HepG2 (cell line): ENCODE data around the gene DHX16. TPM values are rescaled to one million over a fixed set of nuclear protein-coding genes. Genes with fewer than 3 reads are reported as not detected.

Experiments
- BRCA1 ChIP-seq: sonication (generic); formaldehyde crosslinking; IDR thresholded peaks from 2 replicates; pipeline ENCODE4 v1.4.0; 2020; ENCODE audit warnings: missing genetic modification reagents
- CENPT ChIP-seq: sonication (generic); formaldehyde crosslinking; IDR thresholded peaks from 2 replicates; pipeline ENCODE4 v1.8.0; 2022; ENCODE audit warnings: low read depth, mild to moderate bottlenecking, moderate library complexity, missing genetic modification reagents
- CERS6 ChIP-seq: sonication (generic); formaldehyde crosslinking; IDR thresholded peaks from 2 replicates; pipeline ENCODE4 v1.5.0; 2020; ENCODE audit warnings: missing genetic modification reagents
- GABPB1 ChIP-seq: IDR thresholded peaks from 2 replicates; pipeline ENCODE4 v1.6.1; 2016; ENCODE audit warnings: mild to moderate bottlenecking, missing genetic modification reagents, moderate library complexity, missing compliant biosample characterization
- KLF6 ChIP-seq: IDR thresholded peaks from 2 replicates; pipeline ENCODE4 v1.8.0; 2016; ENCODE audit warnings: missing biosample characterization, missing genetic modification reagents
- NFIB ChIP-seq: sonication (generic); formaldehyde crosslinking; IDR thresholded peaks from 2 replicates; pipeline ENCODE4 v1.9.0; 2021; ENCODE audit warnings: missing genetic modification reagents, mild to moderate bottlenecking, borderline replicate concordance
- RERE ChIP-seq: IDR thresholded peaks from 2 replicates; pipeline ENCODE4 v1.6.1; 2016; ENCODE audit warnings: low read depth, missing genetic modification reagents, missing compliant biosample characterization
- SNAPC4 ChIP-seq: sonication (generic); formaldehyde crosslinking; IDR thresholded peaks from 2 replicates; pipeline ENCODE4 v1.4.0; 2020; ENCODE audit warnings: mild to moderate bottlenecking, missing genetic modification reagents
- SRSF1 ChIP-seq: fragments of 200-400 bp; formaldehyde crosslinking; optimal IDR thresholded peaks from 2 replicates; pipeline ENCODE3; 2017; ENCODE audit warnings: mild to moderate bottlenecking, low read depth, low read length, moderate library complexity
- SRSF4 ChIP-seq: fragments of 200-400 bp; formaldehyde crosslinking; IDR thresholded peaks from one replicate; pipeline ENCODE4 v1.6.1; 2018; ENCODE audit warnings: mild to moderate bottlenecking, low read depth, low read length, moderate library complexity; ENCODE audit not compliant: poor library complexity, severe bottlenecking
- ZNF276 ChIP-seq: sonication (generic); formaldehyde crosslinking; IDR thresholded peaks from 2 replicates; pipeline ENCODE4 v1.4.0; 2020; ENCODE audit warnings: mild to moderate bottlenecking, low read depth, missing genetic modification reagents
- ZNF710 ChIP-seq: sonication (generic); formaldehyde crosslinking; IDR thresholded peaks from 2 replicates; pipeline ENCODE4 v1.5.0; 2020; ENCODE audit warnings: mild to moderate bottlenecking, missing genetic modification reagents, borderline replicate concordance
- polyA plus RNA-seq, 8 experiments: library from polyadenylated mRNA; depleted of rRNA in 3 of 8; stranded (reverse) in 7 of 8; unstranded in 1 of 8; fragments of >200 nt; fragmentation: Illumina TruSeq in 4 of 8; extraction: Trizol in 4 of 8; gene quantifications; 2 replicates each; pipeline versions ENCODE4 v1.2.1 to v1.2.3, GENCODE V29; 2011 to 2016; ENCODE audit warnings: low read depth in 4 of 8, missing spikeins in 1 of 8, mixed read lengths in 1 of 8; ENCODE audit not compliant: insufficient read depth in 1 of 8
- total RNA-seq, 5 experiments: library from RNA; depleted of rRNA; stranded (reverse); fragments of >200 nt; fragmentation: Illumina TruSeq; extraction: Trizol; gene quantifications; 2 replicates each; pipeline ENCODE4 v1.2.3, GENCODE V29; 2016; ENCODE audit warnings: low read depth in 1 of 5

The DHX16 gene
- total and polyA plus RNA-seq, 2 of the 13 experiments (the other 11 are each of a cell fraction or from before 2014, with no cell fraction given) = 57.0 to 58.5 TPM

GRCh38 chr6:30617565-30618269 lies 55.1 kb downstream of the DHX16 start, which contains the start of gene MRPS18B (continued):
- peak; percentile 83 for TF ChIP-seq GABPB1 (CRISPR knock-in tag)
- no peak for TF ChIP-seq NFIB (CRISPR knock-in tag)
- TF ChIP-seq BRCA1 (CRISPR knock-in tag) = peak; percentile 67; the same call in 1 of the 2 replicates
- TF ChIP-seq RERE (CRISPR knock-in tag) = no peak
- 0 out of 2 replicates have a peak, but pooled peaks have one; percentile 54 for TF ChIP-seq ZNF710 (CRISPR knock-in tag)
- TF ChIP-seq CERS6 (CRISPR knock-in tag) = no peak
- TF ChIP-seq SRSF4 = no peak
- TF ChIP-seq SNAPC4 (CRISPR knock-in tag) = peak; percentile 93; the same call in 1 of the 2 replicates
- no peak for TF ChIP-seq KLF6
- peak; percentile 61 for TF ChIP-seq SRSF1
- no peak for TF ChIP-seq ZNF276 (CRISPR knock-in tag)
- no peak for TF ChIP-seq CENPT
